Activated effector memory CD4-positive, alpha-beta T cell treated with anti-CD3 and anti-CD28 coated beads, Interleukin-2, amount 50 U/mL, for 16 hours (primary cell): ENCODE results near the gene FMNL2.
"Not testable (repeated sequence)": the region's sequence is repeated elsewhere in the genome, so short reads cannot be mapped to it uniquely, and the experiment has no call there.

Experiments
- DNase-seq: peaks from one replicate; pipeline ENCODE4 v3.0.0-alpha.2; 2020

The FMNL2 gene

GRCh38 chr2:152376385-152376784, 41.4 kb downstream of the FMNL2 start:
- DNase-seq, result no peak

- DNase-seq, result no peak
Observed at GRCh38 chr2:152376968-152377367, 42.0 kb downstream of the FMNL2 start.

DNA sequence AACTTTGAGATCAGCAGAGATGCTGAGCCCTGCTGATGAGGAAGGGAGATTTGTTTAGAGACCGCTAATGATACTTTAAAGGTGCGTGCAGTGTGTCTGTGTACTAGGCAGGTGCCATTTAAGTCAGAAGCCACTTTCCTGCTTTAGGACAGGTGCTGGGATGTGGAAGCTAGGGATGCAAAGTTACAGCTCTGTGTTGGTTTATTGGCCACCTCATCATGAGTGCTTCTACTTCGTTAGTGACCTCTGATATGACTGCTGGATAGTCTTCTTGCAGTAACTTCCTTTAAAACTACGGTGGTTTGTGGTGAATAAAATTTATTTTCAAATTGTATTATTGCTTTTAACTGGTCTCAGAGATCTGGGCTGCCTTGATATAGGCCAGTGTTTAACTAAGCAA, 44.1 kb downstream of the FMNL2 start:
- DNase-seq, result no peak

GRCh38 chr2:152380261-152381055, 45.5 kb downstream of the FMNL2 start:
- DNase-seq, result no peak

GRCh38 chr2:152383702-152384101, 48.7 kb downstream of the FMNL2 start:
- DNase-seq, result no peak

DNA sequence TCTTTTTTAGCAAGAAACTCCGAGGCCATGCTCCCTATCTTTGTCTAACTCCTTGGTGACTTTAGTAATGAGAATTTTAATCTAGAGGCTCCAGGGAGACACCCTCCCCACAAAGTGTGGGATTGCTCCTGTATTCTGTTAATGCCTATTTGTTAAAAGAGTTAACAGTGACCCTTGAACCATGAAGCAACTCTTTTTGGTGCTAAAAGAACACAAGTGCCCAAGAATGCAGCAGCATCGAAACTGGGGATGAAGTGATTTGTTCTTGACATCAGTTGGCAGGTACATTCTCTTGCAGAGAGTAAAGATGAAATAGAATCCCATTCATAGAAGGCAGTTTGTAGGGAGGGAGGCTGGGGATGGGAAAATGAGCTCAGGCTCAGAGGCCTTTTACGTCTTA, 50.0 kb downstream of the FMNL2 start:
- DNase-seq, result no peak

DNA sequence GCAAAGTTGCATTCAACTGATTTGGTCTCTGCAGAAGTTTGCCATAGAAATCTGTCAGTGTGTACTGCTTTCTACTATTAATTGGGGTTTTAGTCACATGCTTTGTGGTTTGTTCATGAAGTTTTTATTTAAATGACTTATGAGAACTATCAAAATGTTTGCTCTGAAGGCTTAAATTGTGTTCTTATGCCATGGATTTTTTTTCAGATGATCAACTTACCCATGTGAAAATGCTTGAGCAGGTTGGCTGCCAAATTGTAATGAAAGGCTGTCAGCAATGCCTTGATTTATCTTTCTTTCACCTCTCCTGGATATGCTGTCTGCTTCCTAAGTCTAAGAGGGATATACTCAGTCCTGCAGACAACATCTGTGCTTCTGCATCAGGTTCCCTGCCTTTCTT, 50.7 kb downstream of the FMNL2 start:
- no peak for DNase-seq

- DNase-seq, result no peak
Observed at GRCh38 chr2:152386266-152386665, 51.3 kb downstream of the FMNL2 start.

- DNase-seq, result no peak
Observed at GRCh38 chr2:152387041-152387440, 52.1 kb downstream of the FMNL2 start.

DNA sequence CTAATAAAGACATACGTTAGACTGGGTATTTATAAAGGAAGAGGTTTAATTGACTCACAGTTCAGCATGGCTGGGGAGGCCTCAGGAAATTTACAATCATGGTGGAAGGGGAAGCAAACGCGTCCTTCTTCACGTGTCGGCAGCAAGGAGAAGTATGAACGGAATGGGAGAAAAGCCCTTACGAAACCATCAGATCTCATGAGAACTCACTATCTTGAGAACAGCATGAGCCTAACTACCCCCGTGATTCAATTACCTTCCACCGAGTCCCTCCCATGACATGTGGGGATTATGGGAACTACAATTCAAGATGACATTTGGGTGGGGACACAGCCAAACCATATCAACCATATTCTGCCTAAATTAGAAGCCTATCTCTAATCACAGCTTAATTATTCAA, 53.3 kb downstream of the FMNL2 start:
- not testable (repeated sequence) for DNase-seq

GRCh38 chr2:152389483-152389882, 54.5 kb downstream of the FMNL2 start:
- DNase-seq, result no peak

DNA sequence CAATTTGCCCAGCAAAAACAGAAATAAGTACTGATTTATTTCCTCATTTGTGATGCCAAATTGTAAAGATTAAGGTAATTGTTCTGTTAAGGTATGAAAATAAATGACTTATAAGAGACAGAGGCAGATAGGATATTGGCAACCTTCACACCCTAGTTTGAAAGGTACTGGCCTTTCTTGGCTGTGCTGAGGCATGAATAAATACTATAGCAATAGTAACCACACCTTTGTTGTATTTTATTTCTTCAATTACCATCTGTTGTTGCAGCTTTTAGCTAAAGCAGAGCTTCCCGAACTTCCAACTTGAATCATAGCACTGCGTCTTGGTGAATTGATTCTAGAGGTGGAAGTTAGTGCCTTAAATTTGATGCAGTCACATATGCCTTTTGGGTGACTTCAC, 55.9 kb downstream of the FMNL2 start:
- no peak for DNase-seq

DNA sequence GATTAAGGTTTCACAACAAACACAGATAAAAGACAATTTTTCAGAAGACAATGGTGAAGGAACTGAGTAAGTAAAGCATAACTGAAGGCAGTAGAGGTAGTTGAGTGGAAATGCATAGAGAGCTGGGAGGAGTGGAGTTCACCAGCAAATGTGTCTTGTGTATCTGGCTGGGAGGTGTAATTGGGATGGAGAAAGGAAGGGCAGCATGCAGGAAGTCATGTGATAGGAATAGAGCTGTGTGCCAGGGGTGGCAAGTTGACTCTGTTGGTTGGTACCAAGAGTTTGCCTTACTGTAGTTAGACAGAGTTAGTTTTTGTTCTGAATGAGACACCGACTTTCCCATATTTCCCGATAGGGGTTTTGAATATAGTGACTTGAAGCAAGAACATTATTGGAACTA, 56.3 kb downstream of the FMNL2 start:
- DNase-seq, result no peak

DNA sequence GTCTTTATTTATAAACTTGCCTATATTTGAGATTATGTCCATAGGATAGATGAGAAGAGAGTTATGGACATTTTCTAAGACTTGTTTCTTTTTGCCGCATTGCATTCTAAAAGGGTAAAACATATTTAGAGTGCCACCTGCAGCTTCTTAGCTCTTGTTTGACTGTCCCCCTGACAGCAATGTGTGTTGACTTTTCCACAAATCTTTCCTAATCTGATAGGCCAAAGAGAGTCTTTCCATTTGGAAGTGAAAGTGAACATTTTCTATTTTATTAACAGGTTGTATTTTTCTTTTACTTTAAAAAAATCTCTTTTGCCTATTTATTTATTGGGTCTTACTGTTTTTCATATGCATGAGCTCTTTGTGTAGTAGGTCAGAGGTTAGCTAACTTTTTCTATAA, 58.4 kb downstream of the FMNL2 start:
- no peak for DNase-seq

DNA sequence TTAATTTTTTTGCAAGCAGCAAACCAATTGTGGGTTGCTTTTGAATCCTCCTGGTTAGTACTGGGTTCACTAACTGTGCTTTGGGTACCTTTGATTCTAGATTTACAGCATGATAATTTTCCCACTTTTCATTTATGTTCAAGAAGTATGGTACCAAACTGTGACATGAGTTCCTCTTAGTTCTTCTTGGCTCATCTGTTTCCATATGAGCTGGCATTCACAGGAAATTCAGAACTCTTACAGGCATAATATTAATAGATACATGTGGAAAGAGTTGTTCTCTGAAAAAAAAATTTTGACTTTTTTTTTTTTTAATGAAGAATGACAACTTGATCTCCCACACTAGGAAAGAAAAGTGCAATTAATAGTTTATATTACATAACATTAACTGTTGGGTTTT, 59.4 kb downstream of the FMNL2 start:
- no peak for DNase-seq

- DNase-seq, result no peak
Observed at GRCh38 chr2:152395103-152395502, 60.1 kb downstream of the FMNL2 start.

GRCh38 chr2:152395572-152395971, 60.6 kb downstream of the FMNL2 start:
- DNase-seq, result no peak

- no peak for DNase-seq
Observed at GRCh38 chr2:152396051-152396511, 61.1 kb downstream of the FMNL2 start.

GRCh38 chr2:152396763-152397162, 61.8 kb downstream of the FMNL2 start:
- no peak for DNase-seq

DNA sequence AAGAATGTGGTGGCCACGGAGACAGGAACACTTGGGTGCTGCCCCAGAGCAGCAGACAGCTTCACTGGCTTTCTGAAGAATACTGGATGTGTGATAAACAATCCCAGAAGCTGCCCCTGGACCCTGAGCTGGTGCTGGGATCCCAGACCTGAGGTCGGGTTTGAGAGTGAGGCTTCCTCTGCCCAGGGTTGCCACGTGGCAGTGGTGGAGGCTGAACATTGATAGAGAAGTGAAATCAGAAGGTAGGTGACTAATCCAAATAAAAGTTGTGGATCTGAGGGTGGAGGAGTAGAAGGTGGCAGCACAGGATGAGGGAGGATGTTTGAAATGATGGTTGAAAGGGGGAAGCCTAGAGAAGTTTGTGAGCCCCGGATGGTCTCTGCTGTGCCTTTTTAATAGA, 64.0 kb downstream of the FMNL2 start:
- no peak for DNase-seq

DNA sequence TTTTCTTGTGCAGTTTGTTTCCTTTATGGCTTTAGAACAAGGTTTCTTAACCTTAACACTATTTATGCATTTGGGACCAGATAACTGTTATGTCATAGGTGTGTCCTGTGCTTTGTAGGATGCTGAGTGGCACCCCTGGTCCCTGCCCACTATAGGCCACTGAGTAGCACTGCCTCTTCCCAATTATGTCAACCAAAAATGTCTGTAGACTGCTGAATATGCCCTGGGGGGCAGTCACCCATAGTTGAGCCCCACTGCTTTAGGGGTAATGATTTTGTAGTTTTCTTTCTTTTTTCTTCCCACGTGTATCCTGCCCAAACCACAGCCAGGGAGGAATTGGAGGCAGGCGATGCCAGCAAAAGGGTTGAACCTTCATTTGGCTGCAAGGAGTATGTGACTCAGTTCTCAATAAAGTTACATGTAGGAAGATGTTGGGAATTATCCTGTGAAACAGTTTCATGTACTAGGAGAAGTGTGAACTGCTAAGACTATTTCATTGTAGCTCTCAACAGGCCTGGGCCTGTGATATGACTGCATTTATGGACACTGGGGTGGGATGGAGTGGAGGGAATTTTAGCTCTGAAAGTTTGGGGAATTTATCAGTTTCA, 65.7 kb downstream of the FMNL2 start:
- DNase-seq, result no peak

DNA sequence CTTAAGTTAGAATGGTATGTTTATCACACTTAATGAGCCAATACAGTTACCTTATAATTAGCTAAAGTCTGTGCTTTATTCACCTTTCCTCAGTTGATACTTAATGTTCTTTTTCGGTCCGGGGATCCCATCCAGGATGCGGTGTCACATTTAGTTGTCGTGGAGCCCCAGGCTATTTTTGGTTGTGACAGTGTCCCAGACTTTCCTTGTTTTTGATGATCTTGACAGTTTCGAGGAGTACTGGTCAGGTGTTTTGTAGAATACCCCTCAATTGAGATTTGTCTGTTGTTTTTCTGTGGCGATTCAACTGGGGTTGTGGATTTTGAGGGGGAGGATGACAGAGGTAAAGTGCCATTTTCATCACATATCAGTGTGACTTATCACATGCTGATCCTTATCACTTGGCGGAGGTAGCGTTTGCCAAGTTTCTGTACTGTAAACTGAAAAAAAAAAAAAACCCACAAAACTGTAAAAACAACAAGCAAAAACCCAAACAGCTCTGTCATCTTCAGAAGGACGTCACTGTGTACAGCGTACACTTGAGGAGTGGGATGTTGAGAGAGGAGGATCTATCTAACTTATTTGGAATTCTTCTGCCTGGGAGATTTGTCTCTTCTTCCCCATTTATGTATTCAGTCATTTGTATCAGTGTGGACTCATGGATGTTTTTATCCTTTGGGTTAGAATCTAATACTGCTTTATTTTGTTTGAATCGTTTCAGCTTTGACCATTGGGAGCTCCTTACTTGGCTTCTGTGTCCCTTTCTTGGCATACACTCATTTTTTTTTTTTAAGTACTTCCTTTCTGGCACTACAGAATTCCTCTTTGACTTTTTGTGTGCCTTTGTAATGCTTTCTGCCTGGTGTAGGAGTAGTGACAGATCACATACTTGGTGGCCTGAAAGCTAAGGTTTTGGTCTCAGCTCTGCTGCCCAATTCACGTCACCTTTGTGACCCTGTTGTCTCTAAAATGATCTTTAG, 68.1 kb downstream of the FMNL2 start:
- no peak for DNase-seq
